Neuronal stem cell (in vitro differentiated cells): ENCODE results near the gene RNF222. TPM values are rescaled to one million over a fixed set of nuclear protein-coding genes. Genes with fewer than 3 reads are reported as not detected.

Experiments
- DNase-seq: peaks from one replicate; pipeline ENCODE4 v3.0.0-alpha.2; 2013; ENCODE audit warnings: low spot score
- H2AFZ ChIP-seq: one replicate; pipeline ENCODE4 v1.6.1; 2013; ENCODE audit warnings: mild to moderate bottlenecking, low read length, inconsistent platforms
- H2AK5ac ChIP-seq: 2 replicates; pipeline ENCODE4 v1.6.1; 2013; ENCODE audit warnings: low read depth, mild to moderate bottlenecking, inconsistent platforms, low read length, moderate library complexity, mixed read lengths
- H2BK120ac ChIP-seq: 2 replicates; pipeline ENCODE4 v1.6.1; 2013; ENCODE audit warnings: low read depth, mild to moderate bottlenecking, inconsistent platforms, low read length, moderate library complexity, mixed read lengths
- H2BK12ac ChIP-seq: one replicate; pipeline ENCODE4 v1.6.1; 2013; ENCODE audit warnings: low read length, inconsistent platforms
- H2BK15ac ChIP-seq: 2 replicates; pipeline ENCODE4 v1.6.1; 2013; ENCODE audit warnings: mild to moderate bottlenecking, low read length, inconsistent platforms, mixed read lengths
- H2BK5ac ChIP-seq: one replicate; pipeline ENCODE4 v1.6.1; 2013; ENCODE audit warnings: inconsistent platforms, mild to moderate bottlenecking, low read length, moderate library complexity
- H3K14ac ChIP-seq: one replicate; pipeline ENCODE4 v1.6.1; 2013; ENCODE audit warnings: low read length, inconsistent platforms
- H3K18ac ChIP-seq: 2 replicates; pipeline ENCODE4 v1.6.1; 2013; ENCODE audit warnings: low read length, inconsistent platforms
- H3K23ac ChIP-seq: 2 replicates; pipeline ENCODE4 v1.6.1; 2013; ENCODE audit warnings: low read depth, mild to moderate bottlenecking, mixed read lengths, low read length, inconsistent platforms; ENCODE audit not compliant: poor library complexity
- H3K27ac ChIP-seq: replicated peaks from 3 replicates; pipeline ENCODE4 v1.5.1; 2013; ENCODE audit warnings: low read length, inconsistent platforms
- H3K27me3 ChIP-seq, 3 experiments: 2 replicates each; pipeline ENCODE4 v1.6.1; 2013; ENCODE audit warnings: low read length in 3 of 3, mild to moderate bottlenecking in 2 of 3, inconsistent platforms in 1 of 3, low read depth in 1 of 3, mixed read lengths in 1 of 3, moderate library complexity in 1 of 3; ENCODE audit not compliant: control insufficient read depth in 3 of 3, insufficient read depth in 3 of 3
- H3K36me3 ChIP-seq, 2 donors: replicated peaks in 1 of 2; 2 replicates each; pipeline ENCODE4 v1.6.1; 2013; ENCODE audit warnings: low read length in 2 of 2; ENCODE audit not compliant: control insufficient read depth in 2 of 2, insufficient read depth in 2 of 2
- H3K4ac ChIP-seq: 2 replicates; pipeline ENCODE4 v1.6.1; 2013; ENCODE audit warnings: inconsistent platforms, mild to moderate bottlenecking, low read length, moderate library complexity
- H3K4me1 ChIP-seq, 2 donors: 1 replicate in 1 of 2; 2 replicates in 1 of 2; pipeline ENCODE4 v1.6.1; 2013; ENCODE audit warnings: low read length in 2 of 2, low read depth in 1 of 2; ENCODE audit not compliant: control insufficient read depth in 2 of 2, insufficient read depth in 1 of 2
- H3K4me2 ChIP-seq: one replicate; pipeline ENCODE4 v1.6.1; 2013; ENCODE audit warnings: mild to moderate bottlenecking, low read length, inconsistent platforms; ENCODE audit not compliant: insufficient read depth, poor library complexity, severe bottlenecking
- H3K4me3 ChIP-seq, 2 donors: 2 replicates each; pipeline ENCODE4 v1.5.1; 2013; ENCODE audit warnings: low read length in 2 of 2, mild to moderate bottlenecking in 2 of 2, inconsistent platforms in 1 of 2, moderate library complexity in 1 of 2
- H3K79me1 ChIP-seq: one replicate; pipeline ENCODE4 v1.6.1; 2013; ENCODE audit warnings: low read depth, mild to moderate bottlenecking, inconsistent platforms, low read length, moderate library complexity
- H3K9ac ChIP-seq: one replicate; pipeline ENCODE4 v1.6.1; 2013; ENCODE audit warnings: mild to moderate bottlenecking, low read depth, low read length, inconsistent platforms; ENCODE audit not compliant: poor library complexity
- H3K9me3 ChIP-seq, 2 donors: replicated peaks in 1 of 2; 2 replicates each; pipeline versions ENCODE3 to v1.6.1; 2013; ENCODE audit warnings: low read length in 2 of 2, mild to moderate bottlenecking in 2 of 2, inconsistent platforms in 1 of 2, low read depth in 1 of 2, mixed read lengths in 1 of 2, moderate library complexity in 1 of 2; ENCODE audit not compliant: control insufficient read depth in 2 of 2, insufficient read depth in 1 of 2
- H4K8ac ChIP-seq: one replicate; pipeline ENCODE4 v1.6.1; 2013; ENCODE audit warnings: low read depth, mild to moderate bottlenecking, inconsistent platforms, low read length, moderate library complexity
- H4K91ac ChIP-seq: one replicate; pipeline ENCODE4 v1.6.1; 2013; ENCODE audit warnings: low read length, low read depth, mild to moderate bottlenecking, inconsistent platforms; ENCODE audit not compliant: poor library complexity
- WGBS, 2 donors: extraction: QIAGEN DNeasy Blood & Tissue Kit; methylation state at CpG; one replicate each; pipeline ENCODE4 v1.1.7; 2013; ENCODE audit warnings: missing lambda C conversion rate in 2 of 2, mixed read lengths in 1 of 2; ENCODE audit not compliant: insufficient read length in 2 of 2, insufficient replicate concordance in 1 of 2; ENCODE audit errors: extremely low coverage in 2 of 2; 5-methylcytosine and 5-hydroxymethylcytosine counted together
- polyA plus RNA-seq, 2 experiments: library from polyadenylated mRNA; stranded (reverse); fragments of 200-250 nt; gene quantifications; one replicate each; pipeline ENCODE4 v1.2.3, GENCODE V29; 2013

RNF222 gene
- not detected for polyA plus RNA-seq (2013, experiment 1 of 2)
- polyA plus RNA-seq (2013, experiment 2 of 2): not detected

DNA sequence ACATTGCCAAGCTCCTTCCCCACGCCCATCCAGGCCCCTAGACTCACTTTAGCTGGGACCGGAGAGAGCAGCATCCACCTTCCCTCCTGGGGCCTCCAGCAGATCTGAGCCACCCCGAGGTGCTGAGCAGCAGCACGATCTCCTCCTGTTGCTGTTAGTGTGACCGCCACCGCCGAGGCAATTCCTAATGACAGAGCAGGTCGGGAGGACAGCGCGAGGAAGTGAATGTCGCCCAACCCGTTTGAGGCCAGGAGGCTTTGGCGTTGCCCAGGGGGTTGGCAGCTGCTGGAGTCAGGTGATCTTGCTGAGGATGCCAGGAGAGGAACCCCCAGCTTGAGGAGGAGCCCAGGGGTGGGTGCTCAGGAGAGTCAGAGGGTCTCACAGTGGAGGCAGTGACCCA is at the start of gene RNF222:
TSS of gene RNF222 (minus strand) at position 192 of the 400 bp plus-strand sequence. CDS start 4,366 bp downstream, outside the sequence.
- no peaks in the 10 kb centered on the region for H3K36me3 ChIP-seq
- DNase-seq: no peak
- no peak within 1 kb of the TSS for H3K27ac ChIP-seq
- no peak within 1 kb of the TSS for H2AK5ac ChIP-seq
- WGBS, 2 donors: no CpG with 5 or more reads among the region's 13 CpGs
- H2BK120ac ChIP-seq: no peak within 1 kb of the TSS
- peak within 1 kb of the TSS; percentile 54 for H3K18ac ChIP-seq
- H3K27me3 ChIP-seq: peaks cover 0 to 26% (median 0%) of the 10 kb centered on the region in 3 experiments
- H3K4ac ChIP-seq: no peak within 1 kb of the TSS
- H3K23ac ChIP-seq: peak within 1 kb of the TSS; percentile 59
- H3K79me1 ChIP-seq: no peaks in the 10 kb centered on the region
- no peak within 1 kb of the TSS for H2BK15ac ChIP-seq
- H3K4me1 ChIP-seq: no peaks in the 10 kb centered on the region
- no peak within 1 kb of the TSS for H3K4me3 ChIP-seq
- no peak within 1 kb of the TSS for H3K14ac ChIP-seq
- no peak within 1 kb of the TSS for H3K9ac ChIP-seq
- no peak within 1 kb of the TSS for H4K8ac ChIP-seq
- H3K4me2 ChIP-seq: no peak within 1 kb of the TSS
- H2BK5ac ChIP-seq: no peak within 1 kb of the TSS
- H4K91ac ChIP-seq: no peak within 1 kb of the TSS
- no peak within 1 kb of the TSS for H2AFZ ChIP-seq
- no peaks in the 10 kb centered on the region for H3K9me3 ChIP-seq
- no peak within 1 kb of the TSS for H2BK12ac ChIP-seq

DNA sequence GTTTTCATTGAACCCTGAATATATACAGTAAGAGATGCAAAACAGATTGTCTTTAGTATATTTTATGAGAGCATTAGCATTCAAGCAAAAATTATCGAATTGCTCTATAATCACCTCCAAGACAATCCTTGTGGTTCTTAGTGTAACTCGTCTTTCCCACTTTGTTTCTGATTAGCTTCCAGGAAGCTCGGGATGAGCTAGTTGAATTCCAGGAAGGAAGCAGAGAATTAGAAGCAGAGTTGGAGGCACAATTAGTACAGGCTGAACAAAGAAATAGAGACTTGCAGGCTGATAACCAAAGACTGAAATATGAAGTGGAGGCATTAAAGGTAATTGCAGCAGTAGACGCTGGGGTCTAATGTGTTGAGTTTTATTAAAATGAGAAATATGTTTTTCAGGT is 47.9 kb upstream of the RNF222 start:
- Histone ChIP-seq H3K23ac (no peak overlapping the region), H3K4me2 (no peak overlapping the region), H3K36me3 (peaks cover 5 to 56% of the 10 kb centered on the region in 2 donors), H2AK5ac (no peak overlapping the region), H3K9ac (no peak overlapping the region), H3K4me1 (peaks cover 4 to 25% of the 10 kb centered on the region in 2 donors), H3K14ac (no peak overlapping the region), H2BK12ac (no peak overlapping the region), H3K9me3 (no peaks in the 10 kb centered on the region), H3K4ac (no peak overlapping the region), H2BK5ac (no peak overlapping the region), H3K18ac (no peak overlapping the region), H2BK120ac (no peak overlapping the region), H4K91ac (no peak overlapping the region), H3K4me3 (no peak overlapping the region), H2BK15ac (no peak overlapping the region), H3K27me3 (no peaks in the 10 kb centered on the region), H4K8ac (no peak overlapping the region), H2AFZ (no peak overlapping the region), H3K27ac (no peak overlapping the region), H3K79me1 (peaks cover 4% of the 10 kb centered on the region)
- WGBS, 2 donors: 100% methylated on average over 1 of the region's 4 CpGs; no CpG with 5 or more reads in 1 of the 2 donors
- DNase-seq: no peak

DNA sequence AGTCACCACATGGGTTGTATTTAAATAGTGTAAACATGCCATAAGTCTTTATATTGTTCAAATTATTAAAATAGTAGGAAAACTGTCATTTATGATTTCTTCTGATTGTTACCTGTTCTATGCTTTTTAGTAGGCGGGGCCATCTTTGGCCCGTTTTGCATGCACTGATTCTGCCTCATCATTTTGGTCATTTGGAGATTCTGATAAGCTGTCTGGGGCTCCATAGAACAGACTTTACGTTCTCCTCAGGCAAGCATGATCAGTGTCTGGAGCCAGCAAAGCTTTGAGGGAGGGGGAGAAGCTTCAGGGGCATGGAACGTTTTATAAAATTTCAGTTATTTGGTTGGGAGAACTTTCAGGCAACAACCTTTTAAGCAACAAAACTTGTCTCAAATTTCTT is 46.9 kb upstream of the RNF222 start:
- Histone ChIP-seq H3K27ac (no peak overlapping the region), H3K9me3 (no peaks in the 10 kb centered on the region)
- WGBS, 2 donors: no CpG with 5 or more reads among the region's 4 CpGs

DNA sequence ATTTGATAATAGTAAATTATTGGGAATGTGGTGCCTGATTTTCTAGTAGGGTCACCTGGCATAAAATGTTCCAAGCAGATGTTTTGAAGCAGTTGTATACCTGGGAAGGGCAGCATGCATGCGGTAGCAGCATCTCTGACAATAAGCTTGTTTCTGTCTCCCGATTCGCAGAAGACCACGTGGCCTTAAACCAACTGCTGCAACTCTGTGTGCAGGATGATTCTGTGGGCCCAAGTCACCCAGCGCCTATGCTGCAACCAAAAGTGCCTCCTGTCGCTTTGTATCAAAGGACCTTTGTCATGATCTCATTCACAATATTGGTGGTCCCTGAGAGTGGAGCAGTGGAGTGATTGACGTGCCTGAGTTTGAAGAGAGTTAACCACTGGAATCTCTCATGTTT is 46.1 kb upstream of the RNF222 start:
- H3K23ac ChIP-seq: no peak overlapping the region
- peaks cover 5 to 49% of the 10 kb centered on the region in 2 donors for H3K36me3 ChIP-seq
- DNase-seq: no peak
- no peaks in the 10 kb centered on the region for H3K27me3 ChIP-seq
- H4K91ac ChIP-seq: no peak overlapping the region
- peaks cover 4% of the 10 kb centered on the region for H3K79me1 ChIP-seq
- H3K4me1 ChIP-seq: peaks cover 4 to 25% of the 10 kb centered on the region in 2 donors
- no peak overlapping the region for H2BK120ac ChIP-seq
- no peak overlapping the region for H3K14ac ChIP-seq
- no peak overlapping the region for H2BK5ac ChIP-seq
- WGBS, 2 donors: no CpG with 5 or more reads among the region's 7 CpGs
- no peak overlapping the region for H2AFZ ChIP-seq
- H2BK15ac ChIP-seq: no peak overlapping the region
- no peak overlapping the region for H3K18ac ChIP-seq
- no peak overlapping the region for H3K4me2 ChIP-seq
- no peak overlapping the region for H3K27ac ChIP-seq
- no peak overlapping the region for H3K4me3 ChIP-seq
- no peaks in the 10 kb centered on the region for H3K9me3 ChIP-seq
- no peak overlapping the region for H2AK5ac ChIP-seq
- no peak overlapping the region for H2BK12ac ChIP-seq
- no peak overlapping the region for H3K4ac ChIP-seq
- H4K8ac ChIP-seq: no peak overlapping the region
- no peak overlapping the region for H3K9ac ChIP-seq

More for the DNA sequence above, 46.9 kb upstream of the RNF222 start:
- Histone ChIP-seq H3K9ac (no peak overlapping the region), H2BK12ac (no peak overlapping the region), H2AFZ (no peak overlapping the region), H3K4ac (no peak overlapping the region), H3K27me3 (no peaks in the 10 kb centered on the region), H4K91ac (no peak overlapping the region), H3K79me1 (peaks cover 4% of the 10 kb centered on the region), H2BK120ac (no peak overlapping the region), H3K14ac (no peak overlapping the region), H2BK15ac (no peak overlapping the region), H2AK5ac (no peak overlapping the region), H3K23ac (no peak overlapping the region), H3K36me3 (peaks cover 5 to 55% of the 10 kb centered on the region in 2 donors), H3K4me3 (no peak overlapping the region), H3K18ac (no peak overlapping the region), H3K4me1 (peaks cover 4 to 25% of the 10 kb centered on the region in 2 donors), H2BK5ac (no peak overlapping the region), H4K8ac (no peak overlapping the region), H3K4me2 (no peak overlapping the region)
- no peak for DNase-seq
